ENCODE measurements around the gene PIEZO1.

The PIEZO1 gene, protein sequence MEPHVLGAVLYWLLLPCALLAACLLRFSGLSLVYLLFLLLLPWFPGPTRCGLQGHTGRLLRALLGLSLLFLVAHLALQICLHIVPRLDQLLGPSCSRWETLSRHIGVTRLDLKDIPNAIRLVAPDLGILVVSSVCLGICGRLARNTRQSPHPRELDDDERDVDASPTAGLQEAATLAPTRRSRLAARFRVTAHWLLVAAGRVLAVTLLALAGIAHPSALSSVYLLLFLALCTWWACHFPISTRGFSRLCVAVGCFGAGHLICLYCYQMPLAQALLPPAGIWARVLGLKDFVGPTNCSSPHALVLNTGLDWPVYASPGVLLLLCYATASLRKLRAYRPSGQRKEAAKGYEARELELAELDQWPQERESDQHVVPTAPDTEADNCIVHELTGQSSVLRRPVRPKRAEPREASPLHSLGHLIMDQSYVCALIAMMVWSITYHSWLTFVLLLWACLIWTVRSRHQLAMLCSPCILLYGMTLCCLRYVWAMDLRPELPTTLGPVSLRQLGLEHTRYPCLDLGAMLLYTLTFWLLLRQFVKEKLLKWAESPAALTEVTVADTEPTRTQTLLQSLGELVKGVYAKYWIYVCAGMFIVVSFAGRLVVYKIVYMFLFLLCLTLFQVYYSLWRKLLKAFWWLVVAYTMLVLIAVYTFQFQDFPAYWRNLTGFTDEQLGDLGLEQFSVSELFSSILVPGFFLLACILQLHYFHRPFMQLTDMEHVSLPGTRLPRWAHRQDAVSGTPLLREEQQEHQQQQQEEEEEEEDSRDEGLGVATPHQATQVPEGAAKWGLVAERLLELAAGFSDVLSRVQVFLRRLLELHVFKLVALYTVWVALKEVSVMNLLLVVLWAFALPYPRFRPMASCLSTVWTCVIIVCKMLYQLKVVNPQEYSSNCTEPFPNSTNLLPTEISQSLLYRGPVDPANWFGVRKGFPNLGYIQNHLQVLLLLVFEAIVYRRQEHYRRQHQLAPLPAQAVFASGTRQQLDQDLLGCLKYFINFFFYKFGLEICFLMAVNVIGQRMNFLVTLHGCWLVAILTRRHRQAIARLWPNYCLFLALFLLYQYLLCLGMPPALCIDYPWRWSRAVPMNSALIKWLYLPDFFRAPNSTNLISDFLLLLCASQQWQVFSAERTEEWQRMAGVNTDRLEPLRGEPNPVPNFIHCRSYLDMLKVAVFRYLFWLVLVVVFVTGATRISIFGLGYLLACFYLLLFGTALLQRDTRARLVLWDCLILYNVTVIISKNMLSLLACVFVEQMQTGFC (N-terminal part only)

DNA sequence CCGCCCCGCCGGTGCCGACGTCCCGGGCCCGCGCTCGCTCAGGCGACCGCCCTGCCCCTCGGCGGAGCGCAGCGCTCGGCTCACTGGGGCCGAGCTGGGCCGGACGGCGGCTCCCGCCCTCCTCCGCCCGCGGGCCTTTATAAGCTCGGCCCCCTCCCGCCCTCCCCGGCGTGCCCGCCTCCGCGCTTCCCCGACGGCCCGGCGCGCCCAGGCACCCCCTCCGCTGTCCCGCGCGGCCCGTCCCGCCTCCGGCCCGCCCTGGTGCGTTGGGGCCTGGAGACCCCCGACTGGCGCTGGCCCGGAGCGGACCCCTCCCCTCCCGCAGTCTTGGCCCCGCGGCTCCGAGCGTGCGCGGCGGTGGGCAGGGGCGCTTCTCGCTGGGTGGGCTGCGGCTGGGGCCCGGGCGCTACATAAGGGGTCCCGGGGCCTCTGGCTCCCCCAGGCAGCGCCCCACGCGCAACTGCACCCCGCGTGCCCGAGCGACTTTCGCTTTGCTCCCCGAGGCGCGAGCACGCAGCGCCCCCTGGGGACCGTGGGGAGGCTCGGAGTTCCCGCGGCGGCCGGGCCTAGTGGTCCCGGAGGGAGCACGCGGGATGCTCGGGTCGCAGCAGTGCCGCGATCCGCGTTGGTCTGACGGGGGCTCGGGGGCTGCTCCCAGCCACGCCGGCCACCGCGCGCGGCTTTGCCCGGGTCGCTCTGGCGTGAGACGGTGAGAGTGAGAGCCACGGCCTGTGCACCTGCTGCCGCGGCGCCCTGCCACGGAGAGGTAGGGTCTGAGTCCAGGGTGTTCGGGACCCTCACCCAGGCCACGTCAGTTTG, at the start of gene PIEZO1:
TSS of gene PIEZO1 (minus strand) at position 115 of the 819 bp plus-strand sequence. CDS start 256 bp downstream, outside the sequence.
- TF ChIP-seq, protein P1, sequence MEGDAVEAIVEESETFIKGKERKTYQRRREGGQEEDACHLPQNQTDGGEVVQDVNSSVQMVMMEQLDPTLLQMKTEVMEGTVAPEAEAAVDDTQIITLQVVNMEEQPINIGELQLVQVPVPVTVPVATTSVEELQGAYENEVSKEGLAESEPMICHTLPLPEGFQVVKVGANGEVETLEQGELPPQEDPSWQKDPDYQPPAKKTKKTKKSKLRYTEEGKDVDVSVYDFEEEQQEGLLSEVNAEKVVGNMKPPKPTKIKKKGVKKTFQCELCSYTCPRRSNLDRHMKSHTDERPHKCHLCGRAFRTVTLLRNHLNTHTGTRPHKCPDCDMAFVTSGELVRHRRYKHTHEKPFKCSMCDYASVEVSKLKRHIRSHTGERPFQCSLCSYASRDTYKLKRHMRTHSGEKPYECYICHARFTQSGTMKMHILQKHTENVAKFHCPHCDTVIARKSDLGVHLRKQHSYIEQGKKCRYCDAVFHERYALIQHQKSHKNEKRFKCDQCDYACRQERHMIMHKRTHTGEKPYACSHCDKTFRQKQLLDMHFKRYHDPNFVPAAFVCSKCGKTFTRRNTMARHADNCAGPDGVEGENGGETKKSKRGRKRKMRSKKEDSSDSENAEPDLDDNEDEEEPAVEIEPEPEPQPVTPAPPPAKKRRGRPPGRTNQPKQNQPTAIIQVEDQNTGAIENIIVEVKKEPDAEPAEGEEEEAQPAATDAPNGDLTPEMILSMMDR (IDR thresholded peaks at IDR 0.05): peak; percentile 94
- no peak for TF ChIP-seq ZFX (IDR thresholded peaks at IDR 0.05; ENCODE audit: borderline replicate concordance)
- peak within 1 kb of the TSS; percentile 75 for H3K27ac ChIP-seq

DNA sequence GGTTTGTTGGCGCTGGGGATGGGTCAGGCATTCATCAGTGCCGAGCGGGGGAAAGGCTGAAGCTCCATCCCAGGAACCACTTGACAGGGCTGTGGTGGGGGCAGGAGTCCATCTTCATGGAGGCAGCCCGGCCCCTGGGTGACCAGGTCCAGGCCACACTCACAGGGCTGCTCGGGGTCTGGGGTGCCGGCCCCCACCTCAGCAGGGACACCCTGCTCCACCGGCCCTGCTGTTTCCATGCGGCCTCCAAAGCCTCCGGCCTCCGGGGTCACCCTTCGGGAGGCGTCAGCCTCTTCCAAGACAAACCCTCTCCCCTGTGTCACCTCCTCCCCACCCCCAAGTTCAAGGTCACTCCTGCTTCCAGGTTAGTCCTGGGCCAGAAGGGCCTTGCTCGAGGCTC, 49.6 kb upstream of the PIEZO1 start:
- H3K27ac ChIP-seq: no peak overlapping the region
- TF ChIP-seq, protein P1 (IDR thresholded peaks at IDR 0.05): no peak
- TF ChIP-seq ZFX (IDR thresholded peaks at IDR 0.05; ENCODE audit: borderline replicate concordance): no peak

DNA sequence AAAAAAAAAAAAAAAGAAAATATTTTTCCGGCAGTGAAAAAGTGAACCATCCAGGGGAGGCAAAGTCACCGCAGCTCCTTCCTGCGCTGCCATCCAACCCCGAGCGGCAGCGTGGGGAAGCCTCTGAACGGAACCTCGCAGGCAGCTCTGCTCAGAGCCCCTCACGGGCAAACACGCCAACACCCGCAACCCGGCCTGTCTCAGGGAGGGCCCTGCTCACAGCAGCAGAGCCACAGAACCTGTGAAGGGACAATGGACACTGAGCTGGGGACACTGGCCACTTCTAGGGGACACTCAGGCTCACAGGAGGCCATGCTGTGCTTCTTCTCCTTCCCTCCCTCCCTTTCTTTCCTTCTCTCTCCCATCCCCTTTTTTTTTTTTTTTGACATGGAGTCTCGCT, 48.1 kb upstream of the PIEZO1 start:
- TF ChIP-seq ZFX (IDR thresholded peaks at IDR 0.05; ENCODE audit: borderline replicate concordance): no peak
- TF ChIP-seq, protein P1 (IDR thresholded peaks at IDR 0.05): no peak
- H3K27ac ChIP-seq: no peak overlapping the region

DNA sequence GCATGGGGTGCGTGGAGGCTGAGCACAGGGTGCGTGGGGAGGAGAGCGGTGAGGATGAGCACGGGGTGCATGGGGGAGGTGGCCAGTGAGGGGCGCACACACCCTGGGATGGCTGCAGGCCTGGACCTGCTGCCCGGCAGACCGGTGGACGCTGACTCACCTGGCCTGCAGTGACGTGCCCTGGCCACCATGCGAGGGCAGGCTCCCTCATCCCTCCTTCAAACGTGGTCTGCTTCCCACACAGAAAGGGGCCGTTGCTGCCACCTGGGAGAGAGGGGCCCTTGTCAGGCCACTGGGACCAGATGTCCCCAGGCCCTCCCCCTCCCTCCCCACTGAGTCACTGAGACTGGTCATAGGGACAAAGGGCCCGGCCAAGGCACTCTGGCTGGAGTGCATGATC, 46.8 kb upstream of the PIEZO1 start:
- TF ChIP-seq ZFX (IDR thresholded peaks at IDR 0.05; ENCODE audit: borderline replicate concordance): no peak
- TF ChIP-seq, protein P1 (IDR thresholded peaks at IDR 0.05): no peak
- H3K27ac ChIP-seq: no peak overlapping the region

DNA sequence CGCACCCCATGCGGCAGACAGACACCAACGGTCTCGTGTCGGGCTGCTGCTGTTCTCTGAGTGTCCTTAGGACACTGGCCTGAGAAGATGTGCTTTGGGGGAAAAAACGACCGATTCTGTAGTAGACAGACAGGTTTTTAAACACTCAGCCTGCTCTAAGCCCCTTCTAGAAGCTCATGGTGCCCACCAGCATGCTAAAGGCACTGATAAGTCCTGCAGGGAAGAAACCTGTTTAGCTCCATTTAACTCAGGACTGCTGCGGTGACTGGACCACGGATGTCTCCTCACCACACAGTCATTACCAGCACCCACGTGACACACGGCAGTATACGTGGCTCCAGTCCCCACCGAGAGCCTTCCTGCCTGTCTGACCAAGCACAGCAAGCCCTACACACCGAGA, 45.8 kb upstream of the PIEZO1 start:
- H3K27ac ChIP-seq: no peak overlapping the region
- TF ChIP-seq, protein P1 (IDR thresholded peaks at IDR 0.05): no peak
- no peak for TF ChIP-seq ZFX (IDR thresholded peaks at IDR 0.05; ENCODE audit: borderline replicate concordance)

DNA sequence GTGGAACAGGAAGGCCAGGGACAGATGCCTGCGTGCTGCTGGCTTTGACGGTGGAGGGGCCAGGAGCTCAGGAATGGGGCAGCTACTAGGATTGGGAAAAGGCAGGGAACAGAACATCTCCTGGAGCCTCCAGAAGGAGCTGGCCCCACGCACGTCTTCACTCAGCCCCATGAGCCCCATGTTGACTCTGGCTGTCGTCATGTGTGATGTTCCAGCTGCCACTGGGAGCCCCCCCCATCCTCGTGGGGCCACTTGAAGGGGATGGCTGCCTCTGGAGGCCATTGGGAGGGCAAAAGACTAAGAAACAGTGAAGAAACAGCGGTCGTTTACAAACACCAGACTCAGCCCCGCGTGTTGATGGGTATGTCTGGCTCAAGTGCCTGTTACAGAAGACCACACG, 45.2 kb upstream of the PIEZO1 start:
- TF ChIP-seq ZFX (IDR thresholded peaks at IDR 0.05; ENCODE audit: borderline replicate concordance): no peak
- TF ChIP-seq, protein P1 (IDR thresholded peaks at IDR 0.05): no peak
- no peak overlapping the region for H3K27ac ChIP-seq

Measured in 22Rv1 (cell line).